IPS-20b (cell line): Measurements from ENCODE around the gene B3GNT9.

ENCODE experiments used
- H3K27ac ChIP-seq: one replicate; pipeline ENCODE4 v1.5.1; 2013; ENCODE audit warnings: low read length
- H3K27me3 ChIP-seq: 2 replicates; pipeline ENCODE4 v1.6.1; 2013; ENCODE audit warnings: mild to moderate bottlenecking, low read length, inconsistent platforms; ENCODE audit not compliant: insufficient read depth
- H3K36me3 ChIP-seq: 2 replicates; pipeline ENCODE4 v1.6.1; 2013; ENCODE audit warnings: low read depth, mild to moderate bottlenecking, inconsistent platforms, low read length, moderate library complexity; ENCODE audit not compliant: insufficient read depth
- H3K4me1 ChIP-seq: 2 replicates; pipeline ENCODE4 v1.6.1; 2013; ENCODE audit warnings: mild to moderate bottlenecking, control low read depth, inconsistent platforms, low read length, moderate library complexity; ENCODE audit not compliant: insufficient read depth
- H3K4me3 ChIP-seq: 2 replicates; pipeline ENCODE4 v1.5.1; 2013; ENCODE audit warnings: mild to moderate bottlenecking, low read length, inconsistent platforms
- H3K9ac ChIP-seq: 2 replicates; pipeline ENCODE4 v1.6.1; 2013; ENCODE audit warnings: low read depth, mild to moderate bottlenecking, inconsistent platforms, low read length, moderate library complexity
- H3K9me3 ChIP-seq: 2 replicates; pipeline ENCODE4 v1.6.1; 2013; ENCODE audit warnings: mild to moderate bottlenecking, low read depth, low read length, inconsistent platforms; ENCODE audit not compliant: insufficient read depth

B3GNT9 gene

GRCh38 chr16:67164599-67165061 is 13.8 kb upstream of the B3GNT9 start, which contains the start of gene HSF4:
TSS of gene HSF4 (plus strand) at chr16:67164745. CDS start at chr16:67164812, 67 bp downstream.
- H3K4me1 ChIP-seq = no peaks in the 10 kb centered on the region
- no peaks in the 10 kb centered on the region for H3K36me3 ChIP-seq
- H3K9me3 ChIP-seq = peaks cover 10% of the 10 kb centered on the region
- peak within 1 kb of the TSS; percentile 42; the same call in 1 of the 2 replicates for H3K4me3 ChIP-seq
- no peak within 1 kb of the TSS for H3K9ac ChIP-seq
- peaks cover 100% of the 10 kb centered on the region for H3K27me3 ChIP-seq
- H3K27ac ChIP-seq = no peak within 1 kb of the TSS

DNA sequence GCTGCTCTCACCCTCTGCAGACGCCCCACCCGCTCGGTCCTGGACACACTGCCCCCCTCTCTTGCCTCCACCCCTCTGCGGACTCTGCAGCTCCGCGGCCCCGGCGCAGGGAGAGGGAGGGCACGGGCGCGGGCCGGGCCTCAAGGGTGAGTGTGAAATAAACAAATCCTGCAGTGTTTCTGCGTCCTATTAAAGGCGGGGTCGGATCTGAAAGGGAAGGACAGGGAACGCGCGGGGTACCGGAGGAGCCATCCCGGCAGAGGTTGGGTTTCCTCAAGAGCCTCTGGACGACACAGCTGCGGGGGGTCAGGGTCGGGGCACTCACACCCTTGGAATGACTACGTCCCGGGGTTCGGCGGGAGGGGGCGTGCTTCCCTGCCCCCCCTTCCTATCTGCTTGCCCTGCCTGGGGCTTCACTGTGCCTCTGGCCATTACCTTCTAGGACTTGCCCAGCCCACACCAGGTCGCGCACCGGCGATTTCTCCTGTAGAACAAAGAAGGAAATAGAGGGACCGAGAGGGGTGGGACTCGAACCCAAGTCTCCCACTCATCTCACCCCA is 13.3 kb upstream of the B3GNT9 start:
- H3K9me3 ChIP-seq = peaks cover 10% of the 10 kb centered on the region
- peaks cover 100% of the 10 kb centered on the region for H3K27me3 ChIP-seq
- no peak overlapping the region for H3K9ac ChIP-seq
- H3K4me3 ChIP-seq = peak overlapping the region; percentile 42; the same call in 1 of the 2 replicates
- no peaks in the 10 kb centered on the region for H3K36me3 ChIP-seq
- no peak overlapping the region for H3K27ac ChIP-seq
- no peaks in the 10 kb centered on the region for H3K4me1 ChIP-seq

DNA sequence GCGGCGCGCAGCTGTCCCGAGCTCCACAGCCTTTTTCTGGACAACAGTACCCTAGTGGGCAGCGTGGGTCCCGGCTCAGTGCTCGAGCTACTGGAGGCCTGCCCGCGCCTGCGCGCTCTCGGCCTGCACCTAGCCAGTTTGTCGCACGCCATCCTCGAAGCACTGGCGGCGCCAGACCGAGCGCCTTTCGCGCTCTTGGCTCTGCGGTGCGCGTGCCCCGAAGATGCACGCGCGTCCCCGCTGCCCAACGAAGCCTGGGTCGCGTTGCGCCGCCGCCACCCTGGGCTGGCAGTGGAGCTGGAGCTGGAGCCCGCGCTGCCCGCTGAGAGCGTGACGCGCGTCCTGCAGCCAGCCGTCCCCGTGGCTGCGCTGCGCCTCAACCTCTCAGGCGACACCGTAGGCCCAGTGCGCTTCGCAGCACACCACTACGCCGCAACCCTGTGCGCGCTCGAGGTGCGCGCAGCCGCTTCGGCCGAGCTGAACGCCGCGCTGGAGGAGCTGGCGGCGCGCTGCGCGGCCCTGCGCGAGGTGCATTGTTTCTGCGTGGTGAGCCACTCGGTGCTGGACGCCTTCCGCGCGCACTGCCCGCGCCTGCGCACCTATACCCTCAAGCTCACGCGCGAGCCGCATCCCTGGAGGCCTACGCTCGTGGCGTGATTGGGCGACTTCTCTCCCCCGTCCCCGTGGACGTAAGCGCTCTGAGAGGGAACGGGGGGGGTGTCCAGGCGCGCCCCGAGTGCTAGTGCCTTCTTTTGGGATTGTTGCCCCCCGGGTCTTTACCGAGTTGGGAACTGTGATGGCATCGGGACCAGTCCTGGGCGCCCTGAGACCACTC is 12.6 kb upstream of the B3GNT9 start:
- Histone ChIP-seq H3K4me3 (peak overlapping the region; percentile 42; the same call in 1 of the 2 replicates), H3K27me3 (peaks cover 100% of the 10 kb centered on the region), H3K36me3 (no peaks in the 10 kb centered on the region), H3K27ac (no peak overlapping the region), H3K9ac (no peak overlapping the region), H3K4me1 (no peaks in the 10 kb centered on the region), H3K9me3 (peaks cover 10% of the 10 kb centered on the region)

DNA sequence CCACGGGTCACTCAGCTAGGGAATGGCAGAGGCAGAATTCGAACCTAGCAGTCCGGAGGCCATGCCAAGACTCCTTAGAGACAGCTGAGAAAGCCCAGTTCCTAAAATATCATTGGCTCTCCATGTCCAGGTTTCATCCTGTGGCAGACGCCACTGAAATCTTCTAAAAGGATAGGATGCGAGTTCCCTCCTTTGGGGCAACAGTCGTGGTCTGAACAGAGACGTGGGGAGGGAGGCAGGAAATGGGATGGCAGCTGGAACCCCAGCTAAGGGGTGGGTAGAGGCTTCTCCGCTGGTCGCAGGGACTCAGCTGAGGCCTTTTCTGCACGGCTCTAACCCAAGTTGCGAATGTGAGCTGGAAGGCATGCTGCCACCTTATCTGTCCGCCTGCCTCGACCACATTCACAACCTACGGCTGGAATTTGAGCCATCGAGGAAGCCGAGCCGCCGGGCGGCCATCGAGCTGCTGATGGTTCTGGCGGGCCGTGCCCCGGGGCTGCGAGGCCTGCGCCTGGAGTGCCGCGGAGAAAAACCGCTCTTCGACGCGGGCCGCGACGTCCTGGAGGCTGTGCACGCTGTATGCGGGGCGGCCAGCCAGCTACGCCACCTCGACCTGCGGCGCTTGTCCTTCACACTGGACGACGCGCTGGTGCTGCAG is 11.8 kb upstream of the B3GNT9 start:
- no peak overlapping the region for H3K27ac ChIP-seq
- peaks cover 100% of the 10 kb centered on the region for H3K27me3 ChIP-seq
- H3K4me3 ChIP-seq = peak overlapping the region; percentile 42; the same call in 1 of the 2 replicates
- peaks cover 10% of the 10 kb centered on the region for H3K9me3 ChIP-seq
- no peaks in the 10 kb centered on the region for H3K4me1 ChIP-seq
- no peak overlapping the region for H3K9ac ChIP-seq
- H3K36me3 ChIP-seq = no peaks in the 10 kb centered on the region

- peaks cover 10% of the 10 kb centered on the region for H3K9me3 ChIP-seq
- no peak overlapping the region for H3K27ac ChIP-seq
- no peaks in the 10 kb centered on the region for H3K36me3 ChIP-seq
- peaks cover 100% of the 10 kb centered on the region for H3K27me3 ChIP-seq
- no peak overlapping the region for H3K4me3 ChIP-seq
- H3K4me1 ChIP-seq = no peaks in the 10 kb centered on the region
- no peak overlapping the region for H3K9ac ChIP-seq
Observed at GRCh38 chr16:67161595-67162058, 10.8 kb upstream of the B3GNT9 start.

DNA sequence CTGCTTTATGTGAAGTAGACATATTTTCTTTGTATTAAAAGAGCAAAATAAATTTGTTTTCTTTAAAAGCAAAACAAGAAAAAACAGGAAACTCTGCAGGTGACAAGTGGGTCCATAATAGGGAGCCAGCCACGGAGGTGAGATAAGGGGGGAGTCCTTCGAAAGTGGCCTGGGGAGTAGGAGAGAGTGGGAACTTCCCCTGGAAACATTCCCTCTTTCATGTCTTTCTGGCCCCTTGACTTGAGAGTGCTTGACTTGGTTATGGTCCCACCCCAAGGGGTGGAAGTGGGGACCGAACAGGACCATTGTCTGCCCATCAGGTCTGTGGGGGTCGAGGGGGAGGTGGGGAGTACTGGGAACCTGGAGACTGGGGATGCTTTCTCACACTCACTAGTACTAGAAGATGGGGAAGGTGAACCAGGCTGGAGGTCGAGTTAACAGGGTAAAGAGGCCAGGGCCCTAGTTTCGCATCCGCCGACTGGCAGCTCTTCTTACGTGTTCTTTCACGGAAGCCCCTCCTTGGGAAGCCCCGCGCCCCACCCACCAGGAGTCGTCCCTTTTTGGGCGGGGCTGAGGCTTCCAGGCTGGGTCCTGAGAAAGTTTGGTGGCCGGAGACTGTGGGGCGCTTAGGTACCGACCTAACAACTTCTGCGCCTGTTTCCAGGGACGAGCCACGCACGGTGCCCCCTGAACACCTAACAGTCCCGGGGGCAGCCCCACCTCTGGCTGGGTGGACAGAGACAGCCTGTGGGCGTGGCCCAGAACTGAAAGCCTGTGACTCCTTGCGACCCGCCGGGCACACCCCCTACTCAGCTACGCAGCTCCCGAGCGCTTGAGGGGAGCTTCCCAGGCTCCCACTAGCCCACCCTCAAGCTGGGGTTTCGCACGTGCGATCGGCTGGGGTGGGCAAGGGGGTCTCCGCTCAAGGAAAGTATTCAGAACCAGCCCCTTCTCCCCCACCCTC is 8.1 kb upstream of the B3GNT9 start:
- Histone ChIP-seq H3K36me3 (no peaks in the 10 kb centered on the region), H3K27me3 (peaks cover 100% of the 10 kb centered on the region), H3K4me1 (no peaks in the 10 kb centered on the region), H3K9me3 (peaks cover 5% of the 10 kb centered on the region; the same call in 1 of the 2 replicates), H3K27ac (no peak overlapping the region), H3K9ac (no peak overlapping the region), H3K4me3 (peak overlapping the region; percentile 51)

DNA sequence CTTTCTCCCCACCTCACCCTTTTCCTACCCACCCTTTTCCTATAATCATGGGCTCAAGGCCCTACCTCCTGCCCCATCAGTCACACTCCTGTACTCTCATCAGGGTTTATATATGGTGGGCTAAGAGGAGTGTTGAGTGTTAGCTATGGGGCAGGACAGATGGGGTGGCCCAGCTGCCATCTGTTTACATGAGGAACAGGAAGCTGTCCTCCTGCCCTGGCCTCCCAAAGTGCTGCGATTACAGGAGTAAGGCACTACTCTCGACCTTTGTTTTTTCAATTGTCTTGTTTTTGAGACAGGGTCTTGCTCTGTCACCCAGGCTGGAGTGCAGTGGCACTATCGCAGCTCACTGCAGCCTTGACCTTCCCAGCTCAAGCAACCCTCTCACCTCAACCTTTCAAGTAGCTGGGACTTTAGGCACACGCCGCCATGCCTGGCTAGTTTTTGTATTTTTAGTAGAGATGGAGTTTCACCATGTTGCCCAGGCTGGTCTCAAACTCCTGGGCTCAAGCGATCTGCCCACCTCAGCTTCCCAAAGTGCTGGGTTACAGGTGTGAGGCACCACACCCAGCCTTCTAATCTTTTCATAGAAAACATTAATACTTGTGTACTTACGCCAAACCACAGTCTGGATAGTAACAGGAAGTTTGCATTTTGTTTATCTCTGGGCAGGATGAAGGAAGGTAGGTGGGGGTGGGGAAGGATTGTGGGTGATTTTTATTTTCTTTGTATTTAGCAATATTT is 7.3 kb upstream of the B3GNT9 start:
- Histone ChIP-seq H3K9me3 (peaks cover 5% of the 10 kb centered on the region; the same call in 1 of the 2 replicates), H3K27me3 (peaks cover 100% of the 10 kb centered on the region), H3K4me3 (no peak overlapping the region), H3K9ac (no peak overlapping the region), H3K36me3 (no peaks in the 10 kb centered on the region), H3K27ac (no peak overlapping the region), H3K4me1 (no peaks in the 10 kb centered on the region)

DNA sequence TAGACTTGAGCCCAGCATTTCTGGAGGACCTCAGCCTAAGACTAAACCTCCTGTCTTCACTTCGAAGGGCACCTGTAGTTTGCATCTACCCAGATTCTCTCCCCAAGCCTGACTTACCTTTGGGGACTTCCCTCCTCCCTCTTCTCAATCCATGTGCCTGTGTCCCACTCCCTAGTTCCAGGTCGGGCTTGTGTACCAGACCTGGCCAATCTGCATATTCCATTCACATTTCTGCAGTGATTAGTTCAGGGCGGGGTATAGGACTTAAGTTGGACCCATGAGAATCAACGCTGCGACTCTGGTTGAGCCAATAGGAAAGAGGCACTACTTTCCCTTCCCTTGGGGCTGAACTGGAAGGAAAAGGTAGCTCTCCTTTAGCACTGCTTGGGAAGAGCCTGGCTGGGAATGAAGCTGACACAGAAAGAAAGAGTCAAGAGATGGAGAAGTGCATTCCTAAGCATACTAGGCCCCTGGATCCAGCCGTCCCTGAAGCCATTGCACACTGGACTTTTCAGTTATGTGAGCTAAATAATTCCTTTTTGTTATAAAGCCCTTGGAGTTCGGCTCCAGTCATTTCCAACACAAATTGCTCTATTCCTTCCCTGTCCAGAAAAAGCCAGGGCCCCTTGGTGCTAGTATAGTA is 6.4 kb upstream of the B3GNT9 start:
- Histone ChIP-seq H3K27me3 (peaks cover 100% of the 10 kb centered on the region), H3K4me1 (no peaks in the 10 kb centered on the region), H3K9me3 (0 out of 2 replicates have a peak, but pooled peaks cover under 1% of the 10 kb centered on the region), H3K27ac (no peak overlapping the region), H3K36me3 (no peaks in the 10 kb centered on the region), H3K4me3 (no peak overlapping the region), H3K9ac (no peak overlapping the region)

DNA sequence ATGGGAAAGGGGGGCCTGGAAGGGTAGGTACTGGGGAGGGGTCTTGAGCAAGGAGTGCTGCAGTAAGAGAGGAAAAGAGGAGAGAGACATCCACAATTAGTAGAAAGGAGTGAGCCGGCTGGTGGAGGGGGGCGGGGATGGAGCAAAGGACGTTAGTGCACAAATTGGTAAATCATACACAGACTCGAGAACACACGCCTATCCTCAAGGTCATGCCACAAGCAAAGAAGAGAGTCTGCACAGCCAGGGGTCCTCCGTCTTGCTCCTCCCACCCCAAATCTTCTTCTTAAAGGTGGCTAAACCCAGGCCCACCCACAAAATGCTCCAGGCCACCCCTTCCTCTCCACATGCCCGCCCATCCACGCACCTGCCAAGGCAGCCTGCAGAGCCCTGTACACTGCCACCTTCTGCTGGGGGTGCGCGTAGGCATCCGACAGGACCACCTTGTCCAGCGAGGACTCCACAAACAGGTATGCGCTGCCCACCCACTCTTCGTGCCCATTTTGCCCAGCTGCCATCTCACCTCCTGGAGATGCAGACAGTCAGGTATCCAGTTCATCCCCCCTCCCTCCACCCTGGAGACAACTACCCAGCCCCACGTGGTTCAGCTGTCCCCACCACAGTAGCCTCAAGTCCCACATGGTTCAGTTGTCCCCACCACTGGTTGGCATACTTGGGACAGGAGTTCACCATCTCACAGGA is 5.5 kb upstream of the B3GNT9 start:
- Histone ChIP-seq H3K9ac (no peak overlapping the region), H3K9me3 (no peaks in the 10 kb centered on the region), H3K4me3 (no peak overlapping the region), H3K27me3 (peaks cover 100% of the 10 kb centered on the region), H3K27ac (no peak overlapping the region), H3K36me3 (no peaks in the 10 kb centered on the region), H3K4me1 (peaks cover 2% of the 10 kb centered on the region; the same call in 1 of the 2 replicates)
